HG03039 (cell line): Measurements from ENCODE around the gene CEP152.

Experiments
- ATAC-seq: cut with Tn5 transposase; IDR thresholded peaks from one replicate; pipeline ENCODE4 v1.9.1; 2021; ENCODE audit warnings: mild to moderate bottlenecking, moderate library complexity; ENCODE audit not compliant: unreplicated experiment

CEP152 gene

DNA sequence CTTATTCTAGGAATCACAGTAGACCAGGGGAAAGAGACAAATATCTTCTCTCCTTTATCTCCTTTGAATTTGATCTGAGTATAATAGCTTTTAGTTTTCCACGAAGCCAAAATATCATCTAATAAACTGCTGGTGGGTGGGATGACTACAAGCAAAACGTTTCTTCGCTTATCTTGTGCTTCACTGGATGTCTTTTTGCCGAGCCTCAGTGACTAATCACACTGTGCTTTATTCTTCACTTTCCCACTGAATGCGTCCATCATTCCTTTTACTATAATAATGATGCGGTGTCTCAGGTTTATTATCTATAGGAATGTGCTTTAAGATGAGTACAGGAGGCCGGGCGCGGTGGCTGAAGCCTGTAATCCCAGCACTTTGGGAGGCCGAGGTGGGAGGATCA lies 32.5 kb downstream of the CEP152 start:
- no peak for ATAC-seq

- no peak for ATAC-seq
These were observed 33.1 kb downstream of the CEP152 start for GRCh38 chr15:48777645-48778330.

DNA sequence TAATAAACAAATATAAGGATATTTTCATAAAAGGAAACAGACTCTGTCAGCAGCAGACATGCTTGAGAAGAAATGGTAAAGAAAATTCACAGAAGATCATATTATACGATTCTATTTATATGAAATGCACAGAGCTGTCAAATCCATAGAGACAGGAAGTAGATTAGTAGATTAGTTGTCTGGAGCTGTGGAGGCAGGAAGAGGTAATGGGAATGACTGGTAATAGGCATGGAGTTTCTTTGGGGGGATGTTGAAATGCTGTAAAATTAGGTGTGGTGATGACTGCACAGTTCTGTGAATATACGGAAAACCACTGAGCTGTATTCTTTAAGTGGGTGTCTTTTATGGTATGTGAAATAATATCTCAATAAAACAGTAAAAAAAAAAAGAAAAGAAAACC lies 35.3 kb downstream of the CEP152 start:
- no peak for ATAC-seq

- no peak for ATAC-seq
These were observed 36.4 kb downstream of the CEP152 start for GRCh38 chr15:48774484-48774883.

GRCh38 chr15:48766196-48766595 lies 44.7 kb downstream of the CEP152 start:
- no peak for ATAC-seq

- no peak for ATAC-seq
These were observed 45.8 kb downstream of the CEP152 start for GRCh38 chr15:48765022-48765421.

GRCh38 chr15:48761393-48762158 lies 49.3 kb downstream of the CEP152 start:
- ATAC-seq = no peak

DNA sequence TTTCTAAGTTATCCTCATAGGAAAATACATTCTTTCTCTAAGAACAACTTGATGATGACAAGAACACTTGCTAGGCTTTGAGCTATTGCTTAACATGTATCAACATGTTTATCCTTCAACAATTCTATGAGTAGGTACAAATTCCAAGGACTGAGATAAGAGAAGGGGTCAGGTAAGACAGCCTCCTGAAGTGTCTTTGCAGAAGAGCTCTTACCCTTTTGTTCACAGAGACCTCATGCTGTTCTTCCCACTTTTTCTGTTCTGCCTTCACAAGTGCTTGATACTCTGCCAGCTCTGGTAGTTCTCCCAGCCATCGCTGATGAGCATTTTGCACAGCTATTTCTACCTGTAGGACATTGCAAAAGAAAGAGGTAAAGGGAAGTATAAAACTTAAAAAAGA lies 50.9 kb downstream of the CEP152 start:
- no peak for ATAC-seq

GRCh38 chr15:48757661-48758060 lies 53.2 kb downstream of the CEP152 start:
- ATAC-seq = no peak

- ATAC-seq = no peak
These were observed 56.9 kb downstream of the CEP152 start for GRCh38 chr15:48754011-48754410.

- ATAC-seq = no peak
These were observed 59.3 kb downstream of the CEP152 start for GRCh38 chr15:48751595-48751994.

DNA sequence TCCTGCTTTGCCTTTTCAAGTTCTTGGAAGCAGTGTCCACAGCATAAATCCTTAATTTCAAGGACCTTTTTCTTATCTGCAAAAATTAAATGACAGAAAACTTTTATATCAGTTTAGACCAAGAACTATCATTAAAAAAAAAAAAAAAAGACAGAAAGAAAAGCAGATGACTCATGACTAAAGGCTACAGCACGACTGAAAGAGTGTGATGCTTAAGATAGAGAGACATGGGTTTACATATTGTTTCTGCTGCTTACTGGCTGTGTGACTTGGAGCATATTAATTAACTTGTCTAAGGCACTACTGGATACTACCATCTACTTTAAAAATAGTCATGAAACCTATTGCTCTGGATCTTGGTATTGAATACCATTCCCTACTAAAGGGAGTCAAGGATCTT lies 62.3 kb downstream of the CEP152 start:
- ATAC-seq = no peak

GRCh38 chr15:48733615-48734014 lies 77.3 kb downstream of the CEP152 start:
- no peak for ATAC-seq

DNA sequence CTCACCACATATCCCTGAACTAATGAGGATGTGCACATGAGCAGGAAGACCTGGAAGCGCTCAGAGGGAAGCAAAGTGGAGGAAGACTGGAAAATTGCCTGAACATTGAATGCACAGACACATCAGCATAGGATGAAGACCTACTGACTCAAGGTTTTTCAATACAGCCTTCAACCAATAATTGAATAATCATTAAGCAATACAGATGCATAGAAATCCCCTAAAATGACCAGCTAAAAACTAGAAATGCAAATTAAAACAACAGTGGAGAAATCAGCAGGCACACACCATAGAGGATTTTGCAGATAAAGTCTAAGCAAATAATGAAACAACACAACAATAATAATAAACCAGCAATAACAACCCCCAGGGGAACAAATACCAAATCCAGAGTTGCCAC lies 80.4 kb downstream of the CEP152 start:
- ATAC-seq = no peak

DNA sequence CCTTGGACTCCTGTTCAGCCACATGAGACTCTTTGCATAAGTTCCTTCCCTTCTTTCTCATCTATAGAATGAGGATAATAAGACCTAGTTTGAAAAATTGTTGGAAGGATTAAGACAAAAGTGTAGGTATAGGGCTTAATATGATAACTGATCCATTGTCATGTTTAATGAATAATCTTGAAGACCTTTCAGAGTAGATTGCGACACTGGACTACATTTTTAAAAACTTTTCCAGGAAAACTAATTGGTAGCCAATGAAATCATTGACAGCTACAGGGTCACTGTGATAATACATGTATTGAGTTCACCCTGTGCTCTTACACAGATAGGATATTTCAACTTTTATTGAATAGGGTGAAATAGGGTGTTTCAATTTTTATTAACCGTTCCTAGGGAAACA lies 86.9 kb downstream of the CEP152 start:
- ATAC-seq = no peak

DNA sequence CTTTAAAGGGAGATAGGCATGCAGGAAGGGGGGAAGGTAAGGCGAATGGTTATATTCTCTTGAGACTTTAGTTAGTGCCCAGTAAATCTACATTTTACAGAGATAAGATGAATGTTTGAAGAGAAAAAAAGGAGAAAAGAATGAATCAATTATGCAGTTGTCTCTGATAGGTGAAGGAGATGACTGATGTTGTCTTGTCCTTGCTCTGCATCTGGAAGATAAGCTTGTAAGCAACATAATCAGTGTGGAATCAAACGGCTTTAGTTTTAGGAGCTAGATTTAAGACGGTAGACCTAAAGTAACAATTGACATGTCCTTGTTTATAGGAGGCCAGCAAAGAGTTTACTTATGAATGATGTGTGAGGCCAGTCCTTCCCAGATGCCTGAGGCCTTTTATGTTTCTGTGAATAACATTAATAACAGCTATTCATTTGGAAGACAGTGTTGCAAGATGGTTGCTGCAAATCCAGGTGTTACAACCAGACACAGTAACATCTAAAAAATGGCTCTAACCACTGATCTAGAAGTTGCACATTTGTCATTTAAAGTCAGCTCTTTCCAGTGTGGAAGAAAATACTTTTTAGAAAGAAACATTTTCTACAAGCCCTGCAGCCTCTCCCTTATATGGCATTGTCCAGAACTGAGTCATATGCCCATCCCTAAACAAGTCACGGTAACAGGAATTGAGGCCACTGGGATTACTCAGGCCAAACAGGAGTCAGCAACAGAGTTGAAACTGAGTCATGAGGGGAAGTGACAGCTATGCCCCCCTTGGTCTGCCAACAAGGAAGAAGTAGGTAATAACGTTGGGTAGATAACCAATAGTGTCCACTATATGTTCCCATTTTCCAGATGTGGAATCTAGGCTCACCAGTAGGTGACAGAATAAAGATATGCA lies 87.9 kb downstream of the CEP152 start:
- ATAC-seq = no peak

DNA sequence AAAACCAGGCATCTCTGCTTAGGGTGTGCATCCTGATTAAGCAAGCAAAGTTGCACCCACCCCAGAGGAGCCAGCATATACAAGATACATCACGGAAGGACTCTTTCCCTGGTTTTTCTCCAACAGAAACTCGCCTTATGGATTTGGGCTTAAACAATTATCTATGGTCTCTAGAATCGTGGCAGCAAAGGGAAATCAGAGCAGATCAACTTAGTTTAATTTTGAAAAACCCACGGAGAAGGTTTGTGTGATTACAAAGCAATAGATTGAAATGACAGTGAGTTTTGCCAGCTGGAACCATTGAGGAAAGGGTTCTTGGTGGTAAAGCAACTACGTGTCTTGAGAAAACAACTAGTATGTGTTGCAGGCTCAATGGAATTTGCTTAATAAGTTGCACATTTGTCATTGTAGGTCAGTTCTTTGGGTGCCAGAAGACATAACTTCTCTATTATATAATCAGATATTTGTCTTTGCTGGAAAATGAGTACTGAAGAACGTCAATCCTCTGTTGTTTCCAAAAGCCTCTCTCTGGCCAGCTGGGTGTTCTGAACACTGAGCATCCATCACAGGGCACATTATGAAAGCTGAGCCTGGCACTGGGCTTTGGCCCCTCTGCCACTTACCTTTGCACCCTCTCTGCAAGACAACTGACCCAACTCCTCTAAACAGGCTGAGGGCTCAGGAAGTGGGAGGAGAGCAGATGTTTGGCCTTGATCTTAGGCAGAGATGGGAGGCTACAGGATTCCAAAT lies 89.6 kb downstream of the CEP152 start:
- ATAC-seq = no peak

DNA sequence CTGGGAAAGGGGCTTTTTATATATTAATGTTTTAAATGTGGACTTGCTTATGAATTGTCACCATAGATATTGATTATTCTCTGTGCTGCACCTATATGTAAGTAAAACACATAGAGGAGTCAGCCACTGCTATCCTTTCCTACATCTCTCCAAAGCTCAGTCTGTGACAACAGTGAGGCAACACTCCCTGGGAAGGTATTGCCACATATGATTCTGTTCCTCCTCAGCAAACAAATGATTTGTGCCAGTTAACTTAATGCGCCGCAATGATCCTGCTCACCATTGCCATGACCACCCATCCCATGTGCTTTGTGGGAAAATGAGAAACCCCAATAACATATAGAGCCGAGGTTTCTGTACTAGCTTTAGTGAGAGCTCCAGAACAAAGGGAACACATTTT lies 90.2 kb downstream of the CEP152 start:
- no peak for ATAC-seq

- ATAC-seq = no peak
These were observed 91.2 kb downstream of the CEP152 start for GRCh38 chr15:48719668-48720067.

DNA sequence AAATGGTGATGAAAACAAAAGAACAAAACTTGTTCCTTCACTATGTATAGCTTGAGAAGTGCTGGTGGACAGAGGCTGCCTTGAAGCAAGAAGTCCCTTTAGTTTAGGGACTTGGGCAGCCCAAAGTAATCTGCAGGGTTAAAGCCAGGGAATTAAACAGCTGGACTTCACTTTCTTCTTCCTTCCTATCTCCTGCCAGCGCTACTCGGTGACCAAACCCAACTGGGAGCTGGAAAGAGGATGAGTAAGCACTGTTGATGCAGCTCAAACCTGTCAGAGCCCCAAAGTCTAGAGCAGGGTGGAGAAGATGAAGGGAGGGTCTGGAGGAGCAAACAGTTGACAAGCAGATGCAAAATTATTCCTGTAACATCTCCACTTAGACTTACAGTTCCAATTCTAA lies 92.2 kb downstream of the CEP152 start:
- no peak for ATAC-seq

- no peak for ATAC-seq
These were observed 93.4 kb downstream of the CEP152 start for GRCh38 chr15:48717458-48717857.
